ENCODE measurements around the gene CENPA.
"Not testable (repeated sequence)": the region's sequence is repeated elsewhere in the genome, so short reads cannot be mapped to it uniquely, and the experiment has no call there.

Gene CENPA

GRCh38 chr2:26785431-26786206, at the start of gene CENPA:
TSS of gene CENPA (plus strand) at chr2:26786056. CDS start at chr2:26786197, 141 bp downstream.
- DNase-seq (ENCODE audit: low read depth), result peak; percentile 96

- DNase-seq (ENCODE audit: low read depth), result no peak
Measured at GRCh38 chr2:26737221-26737620, 48.6 kb upstream of the CENPA start.

- DNase-seq (ENCODE audit: low read depth), result no peak
Measured at GRCh38 chr2:26738481-26738880, 47.4 kb upstream of the CENPA start.

GRCh38 chr2:26739514-26739913, 46.3 kb upstream of the CENPA start:
- no peak for DNase-seq (ENCODE audit: low read depth)

GRCh38 chr2:26740346-26740745, 45.5 kb upstream of the CENPA start:
- no peak for DNase-seq (ENCODE audit: low read depth)

- DNase-seq (ENCODE audit: low read depth), result no peak
Measured at GRCh38 chr2:26740890-26741302, 45.0 kb upstream of the CENPA start.

GRCh38 chr2:26742048-26742770, 43.6 kb upstream of the CENPA start:
- DNase-seq (ENCODE audit: low read depth), result no peak

GRCh38 chr2:26743852-26744251, 42.0 kb upstream of the CENPA start:
- no peak for DNase-seq (ENCODE audit: low read depth)

- DNase-seq (ENCODE audit: low read depth), result no peak
Measured at GRCh38 chr2:26744953-26745352, 40.9 kb upstream of the CENPA start.

- peak; percentile 64 for DNase-seq (ENCODE audit: low read depth)
Measured at GRCh38 chr2:26745609-26746327, 40.1 kb upstream of the CENPA start.

- DNase-seq (ENCODE audit: low read depth), result no peak
Measured at GRCh38 chr2:26746934-26747333, 38.9 kb upstream of the CENPA start.

- not testable (repeated sequence) for DNase-seq (ENCODE audit: low read depth)
Measured at GRCh38 chr2:26749787-26750420, 36.0 kb upstream of the CENPA start.

- DNase-seq (ENCODE audit: low read depth), result not testable (repeated sequence)
Measured at GRCh38 chr2:26750467-26750866, 35.4 kb upstream of the CENPA start.

GRCh38 chr2:26752656-26753055, 33.2 kb upstream of the CENPA start:
- no peak for DNase-seq (ENCODE audit: low read depth)

- no peak for DNase-seq (ENCODE audit: low read depth)
Measured at GRCh38 chr2:26754539-26754938, 31.3 kb upstream of the CENPA start.

- DNase-seq (ENCODE audit: low read depth), result peak; percentile 75
Measured at GRCh38 chr2:26754972-26755670, 30.7 kb upstream of the CENPA start.

- DNase-seq (ENCODE audit: low read depth), result no peak
Measured at GRCh38 chr2:26756337-26756736, 29.5 kb upstream of the CENPA start.

- DNase-seq (ENCODE audit: low read depth), result peak; percentile 48
Measured at GRCh38 chr2:26757873-26758789, 27.7 kb upstream of the CENPA start.

GRCh38 chr2:26758790-26759321, 27.0 kb upstream of the CENPA start:
- no peak for DNase-seq (ENCODE audit: low read depth)

GRCh38 chr2:26759845-26760244, 26.0 kb upstream of the CENPA start:
- DNase-seq (ENCODE audit: low read depth), result no peak
